Measurements from ENCODE around the gene MSGN1. TPM values are rescaled to one million over a fixed set of nuclear protein-coding genes. Genes with fewer than 3 reads are reported as not detected.

The MSGN1 gene, protein sequence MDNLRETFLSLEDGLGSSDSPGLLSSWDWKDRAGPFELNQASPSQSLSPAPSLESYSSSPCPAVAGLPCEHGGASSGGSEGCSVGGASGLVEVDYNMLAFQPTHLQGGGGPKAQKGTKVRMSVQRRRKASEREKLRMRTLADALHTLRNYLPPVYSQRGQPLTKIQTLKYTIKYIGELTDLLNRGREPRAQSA
- total RNA-seq (2022; extraction: Qiagen RNA extraction) = not detected in 5 replicates

DNA sequence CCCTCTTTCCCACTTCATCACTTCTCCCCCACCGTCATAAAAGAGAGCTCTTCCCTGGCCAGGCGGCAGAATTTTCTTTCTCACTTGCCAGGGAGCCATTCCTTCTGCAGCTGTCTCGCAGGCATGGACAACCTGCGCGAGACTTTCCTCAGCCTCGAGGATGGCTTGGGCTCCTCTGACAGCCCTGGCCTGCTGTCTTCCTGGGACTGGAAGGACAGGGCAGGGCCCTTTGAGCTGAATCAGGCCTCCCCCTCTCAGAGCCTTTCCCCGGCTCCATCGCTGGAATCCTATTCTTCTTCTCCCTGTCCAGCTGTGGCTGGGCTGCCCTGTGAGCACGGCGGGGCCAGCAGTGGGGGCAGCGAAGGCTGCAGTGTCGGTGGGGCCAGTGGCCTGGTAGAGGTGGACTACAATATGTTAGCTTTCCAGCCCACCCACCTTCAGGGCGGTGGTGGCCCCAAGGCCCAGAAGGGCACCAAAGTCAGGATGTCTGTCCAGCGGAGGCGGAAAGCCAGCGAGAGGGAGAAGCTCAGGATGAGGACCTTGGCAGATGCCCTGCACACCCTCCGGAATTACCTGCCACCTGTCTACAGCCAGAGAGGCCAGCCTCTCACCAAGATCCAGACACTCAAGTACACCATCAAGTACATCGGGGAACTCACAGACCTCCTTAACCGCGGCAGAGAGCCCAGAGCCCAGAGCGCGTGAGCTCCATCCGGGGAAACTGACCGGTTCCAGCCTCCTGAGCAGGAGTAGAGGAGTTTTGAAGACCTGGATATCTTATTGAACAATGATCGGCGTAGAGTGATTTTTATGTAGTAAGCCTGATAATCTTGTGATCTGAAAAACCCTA, at the start of gene MSGN1:
TSS of gene MSGN1 (plus strand) at position 65 of the 850 bp plus-strand sequence. CDS start at position 124, 59 bp downstream.

Other genes starting within 250 kb of the MSGN1 start
- gene SMC6, start 62.6 kb upstream of the MSGN1 start, total RNA-seq (2022; extraction: Qiagen RNA extraction) = 21.8 to 39.6 TPM (median 30.2 TPM) in 5 replicates
- gene GEN1, start 62.3 kb upstream of the MSGN1 start, total RNA-seq (2022; extraction: Qiagen RNA extraction) = 9.9 to 13.6 TPM (median 11.6 TPM) in 5 replicates
- gene KCNS3, start 62.2 kb downstream of the MSGN1 start, total RNA-seq (2022; extraction: Qiagen RNA extraction) = 1.0 to 1.7 TPM (median 1.2 TPM) in 5 replicates